Right hindlimb (tissue), 1 donor: ENCODE data around the gene FREM2.

Source experiments
- DNase-seq: peaks from one replicate; pipeline ENCODE4 v3.0.0-alpha.2; 2018

Gene FREM2

GRCh38 chr13:38905861-38906260 is 219.0 kb downstream of the FREM2 start:
- no peak for DNase-seq

- no peak for DNase-seq
These were observed 221.7 kb downstream of the FREM2 start for GRCh38 chr13:38908574-38908973.

- DNase-seq: no peak
These were observed 227.2 kb downstream of the FREM2 start for GRCh38 chr13:38914070-38914469.

GRCh38 chr13:38921081-38921480 is 234.2 kb downstream of the FREM2 start:
- no peak for DNase-seq

- DNase-seq: no peak
These were observed 235.3 kb downstream of the FREM2 start for GRCh38 chr13:38922170-38922569.

- DNase-seq: no peak
These were observed 246.9 kb downstream of the FREM2 start for GRCh38 chr13:38933786-38934185.
